ENCODE results near the gene GLMP. TPM values are rescaled to one million over a fixed set of nuclear protein-coding genes. Genes with fewer than 3 reads are reported as not detected.

GLMP gene
- total and polyA plus RNA-seq, 10 donors, result 25.5 to 54.4 (median 34.0) TPM

- TF ChIP-seq POLR2A (IDR thresholded peaks at IDR 0.05), result no peak
- no peak for TF ChIP-seq CTCF (IDR thresholded peaks at IDR 0.05 in 8 of 11, conservative IDR thresholded peaks at IDR 0.05 in 3 of 11)
- no peak for TF ChIP-seq POLR2AphosphoS5 (IDR thresholded peaks at IDR 0.05)
- intact Hi-C loops (cut with DNase I; ENCODE audit: low total_unique reads), result no loop called here
- Histone ChIP-seq H3K36me3 (peaks cover 0 to 48% (median 10%) of the 10 kb centered on the region in 6 donors), H3K4me3 (no peak overlapping the region), H3K9me3 (no peaks in the 10 kb centered on the region), H3K4me1 (peaks cover 10 to 58% (median 35%) of the 10 kb centered on the region in 6 donors), H3K27ac (no peak overlapping the region), H3K27me3 (replicated peaks in 1 of 7) (no peaks in the 10 kb centered on the region)
- DNase-seq, result no peak
- 76 to 91% (median 91%) methylated on average over 8 to 9 of the region's 9 CpGs for WGBS, 5 donors
These were observed 1.6 kb downstream of the GLMP start for GRCh38 chr1:156293895-156294294.

- no peak for TF ChIP-seq CTCF (IDR thresholded peaks at IDR 0.05 in 8 of 11, conservative IDR thresholded peaks at IDR 0.05 in 3 of 11)
- no peak for TF ChIP-seq POLR2A (IDR thresholded peaks at IDR 0.05)
- TF ChIP-seq POLR2AphosphoS5 (IDR thresholded peaks at IDR 0.05), result no peak
- 83 to 95% (median 91%) methylated on average over 5 to 8 of the region's 8 CpGs for WGBS, 5 donors
These were observed 2.4 kb downstream of the GLMP start for GRCh38 chr1:156293098-156293434.

GRCh38 chr1:156291226-156292061, 4.0 kb downstream of the GLMP start:
- Histone ChIP-seq H3K4me3 (peak overlapping the region in 7 of 8 donors; percentile 6 to 63 (median 22)), H3K9me3 (no peaks in the 10 kb centered on the region), H3K27me3 (replicated peaks in 1 of 7) (no peaks in the 10 kb centered on the region), H3K27ac (peak overlapping the region in 7 of 8 donors; percentile 45 to 80 (median 71)), H3K4me1 (peaks cover 10 to 58% (median 35%) of the 10 kb centered on the region in 6 donors), H3K36me3 (peaks cover 0 to 71% (median 17%) of the 10 kb centered on the region in 6 donors)
- no peak for TF ChIP-seq CTCF (IDR thresholded peaks at IDR 0.05 in 8 of 11, conservative IDR thresholded peaks at IDR 0.05 in 3 of 11)
- TF ChIP-seq POLR2AphosphoS5 (IDR thresholded peaks at IDR 0.05), result peak; percentile 70 to 82 (median 79)
- peak in 1 of 3 donors; percentile 3 for TF ChIP-seq POLR2A (IDR thresholded peaks at IDR 0.05)
- intact Hi-C loops (cut with DNase I; ENCODE audit: low total_unique reads), result no loop called here
- 25 to 40% (median 33%) methylated on average over 31 to 37 of the region's 37 CpGs for WGBS, 5 donors
- peak; percentile 92 for DNase-seq

More at GRCh38 chr1:156293098-156293434, 2.4 kb downstream of the GLMP start:
- H3K4me3 ChIP-seq, result no peak overlapping the region
- H3K27ac ChIP-seq, result no peak overlapping the region
- intact Hi-C loops (cut with DNase I; ENCODE audit: low total_unique reads), result no loop called here
- H3K4me1 ChIP-seq, result peaks cover 10 to 58% (median 35%) of the 10 kb centered on the region in 6 donors
- H3K36me3 ChIP-seq, result peaks cover 0 to 57% (median 14%) of the 10 kb centered on the region in 6 donors
- DNase-seq, result no peak
- H3K27me3 ChIP-seq (replicated peaks in 1 of 7), result no peaks in the 10 kb centered on the region
- no peaks in the 10 kb centered on the region for H3K9me3 ChIP-seq

GRCh38 chr1:156289857-156290256, 5.6 kb downstream of the GLMP start:
- H3K27ac ChIP-seq, result no peak overlapping the region
- H3K36me3 ChIP-seq, result peaks cover 0 to 86% (median 27%) of the 10 kb centered on the region in 6 donors
- no peak overlapping the region for H3K4me3 ChIP-seq
- H3K4me1 ChIP-seq, result peaks cover 8 to 51% (median 25%) of the 10 kb centered on the region in 6 donors
- intact Hi-C loops (cut with DNase I; ENCODE audit: low total_unique reads), result no loop called here
- no peaks in the 10 kb centered on the region for H3K27me3 ChIP-seq (replicated peaks in 1 of 7)
- H3K9me3 ChIP-seq, result no peaks in the 10 kb centered on the region
- TF ChIP-seq POLR2AphosphoS5 (IDR thresholded peaks at IDR 0.05) (no peak), POLR2A (IDR thresholded peaks at IDR 0.05) (no peak), CTCF (IDR thresholded peaks at IDR 0.05 in 8 of 11, conservative IDR thresholded peaks at IDR 0.05 in 3 of 11) (no peak)
- DNase-seq, result no peak

Data from spleen (tissue), 11 donors.